GM08714 (cell line): ENCODE measurements around the gene TXNRD1.
"Not testable (repeated sequence)": the region's sequence is repeated elsewhere in the genome, so short reads cannot be mapped to it uniquely, and the experiment has no call there.

ENCODE experiments used
- H3K4me3 ChIP-seq: fragments of 200-500 bp; sonication (Bioruptor generic); 2 replicates; pipeline ENCODE4 v1.5.1; 2014; ENCODE audit warnings: mild to moderate bottlenecking, low read length, inconsistent platforms
- ZNF274 ChIP-seq: IDR thresholded peaks from 2 replicates; pipeline ENCODE4 v1.6.1; 2012; ENCODE audit warnings: mild to moderate bottlenecking, low read depth, low read length

The TXNRD1 gene

GRCh38 chr12:104291867-104292524, 76.4 kb downstream of the TXNRD1 start:
- no peak overlapping the region for H3K4me3 ChIP-seq
- no peak for TF ChIP-seq ZNF274

GRCh38 chr12:104292872-104293794, 77.6 kb downstream of the TXNRD1 start:
- H3K4me3 ChIP-seq, result no peak overlapping the region
- no peak for TF ChIP-seq ZNF274

- not testable (repeated sequence) for H3K4me3 ChIP-seq
Measured at GRCh38 chr12:104294158-104294859, 78.7 kb downstream of the TXNRD1 start.

- no peak for TF ChIP-seq ZNF274
- H3K4me3 ChIP-seq, result no peak overlapping the region
Measured at GRCh38 chr12:104294927-104295668, 79.5 kb downstream of the TXNRD1 start.

- TF ChIP-seq ZNF274, result no peak
- no peak overlapping the region for H3K4me3 ChIP-seq
Measured at GRCh38 chr12:104295954-104296353, 80.4 kb downstream of the TXNRD1 start.

DNA sequence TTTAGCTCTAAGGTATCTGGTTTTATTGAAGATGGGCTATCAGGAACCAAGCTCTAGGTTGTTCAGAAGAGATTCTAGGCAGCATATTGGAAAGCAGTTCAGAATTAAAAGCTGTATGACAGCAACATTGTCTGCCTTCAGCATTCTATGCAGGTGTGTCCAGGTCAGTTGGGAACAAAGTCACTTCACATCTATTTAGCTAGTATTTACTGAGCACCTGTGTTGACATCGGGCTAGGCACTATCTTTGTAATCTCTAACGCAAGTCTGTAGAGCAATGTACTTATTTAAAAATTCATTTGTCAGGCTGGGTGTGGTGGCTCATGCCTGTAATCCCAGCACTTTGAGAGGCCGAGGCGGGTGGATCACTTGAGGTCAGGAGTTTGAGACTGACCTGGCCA, 81.1 kb downstream of the TXNRD1 start:
- no peak overlapping the region for H3K4me3 ChIP-seq
- no peak for TF ChIP-seq ZNF274

GRCh38 chr12:104297477-104298113, 82.0 kb downstream of the TXNRD1 start:
- no peak for TF ChIP-seq ZNF274
- no peak overlapping the region for H3K4me3 ChIP-seq

DNA sequence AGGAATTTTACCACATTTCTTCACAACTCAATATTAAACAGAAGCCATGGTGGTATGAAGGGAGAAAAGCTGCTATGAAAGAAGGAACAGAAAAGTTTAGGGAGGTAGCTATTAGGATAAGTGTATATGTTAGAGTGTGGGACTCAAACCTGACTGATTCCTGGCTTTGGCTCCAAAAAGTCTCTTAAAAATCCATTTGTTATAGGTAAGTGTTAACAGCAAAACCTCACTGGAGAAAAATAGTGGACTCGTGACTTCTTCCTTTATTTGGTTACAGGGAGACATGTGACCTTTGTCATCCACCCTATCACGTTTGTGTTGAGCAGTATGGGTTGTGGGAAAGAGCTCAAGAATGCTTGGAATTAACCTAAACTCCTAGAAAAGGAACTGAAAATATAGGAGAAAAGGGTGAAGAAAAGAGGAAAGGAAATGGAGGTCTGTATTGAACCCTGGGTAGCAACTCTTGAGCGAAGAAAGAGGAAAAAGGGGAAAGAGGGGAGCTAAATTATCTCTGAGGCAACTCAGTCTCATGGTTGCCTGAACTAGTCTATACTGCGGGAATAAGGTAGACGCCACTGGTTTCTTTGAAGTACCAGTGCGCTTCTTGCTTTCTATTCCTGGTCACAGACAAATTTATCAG, 84.4 kb downstream of the TXNRD1 start:
- H3K4me3 ChIP-seq, result no peak overlapping the region
- no peak for TF ChIP-seq ZNF274

GRCh38 chr12:104303538-104304151, 88.1 kb downstream of the TXNRD1 start, which contains the start of gene EID3:
Gene EID3, plus strand, starts transcription at chr12:104303739. Its CDS starts 196 bp downstream, at chr12:104303935.
- peak within 1 kb of the TSS; percentile 58; the same call in 1 of the 2 replicates for H3K4me3 ChIP-seq
- TF ChIP-seq ZNF274, result no peak

DNA sequence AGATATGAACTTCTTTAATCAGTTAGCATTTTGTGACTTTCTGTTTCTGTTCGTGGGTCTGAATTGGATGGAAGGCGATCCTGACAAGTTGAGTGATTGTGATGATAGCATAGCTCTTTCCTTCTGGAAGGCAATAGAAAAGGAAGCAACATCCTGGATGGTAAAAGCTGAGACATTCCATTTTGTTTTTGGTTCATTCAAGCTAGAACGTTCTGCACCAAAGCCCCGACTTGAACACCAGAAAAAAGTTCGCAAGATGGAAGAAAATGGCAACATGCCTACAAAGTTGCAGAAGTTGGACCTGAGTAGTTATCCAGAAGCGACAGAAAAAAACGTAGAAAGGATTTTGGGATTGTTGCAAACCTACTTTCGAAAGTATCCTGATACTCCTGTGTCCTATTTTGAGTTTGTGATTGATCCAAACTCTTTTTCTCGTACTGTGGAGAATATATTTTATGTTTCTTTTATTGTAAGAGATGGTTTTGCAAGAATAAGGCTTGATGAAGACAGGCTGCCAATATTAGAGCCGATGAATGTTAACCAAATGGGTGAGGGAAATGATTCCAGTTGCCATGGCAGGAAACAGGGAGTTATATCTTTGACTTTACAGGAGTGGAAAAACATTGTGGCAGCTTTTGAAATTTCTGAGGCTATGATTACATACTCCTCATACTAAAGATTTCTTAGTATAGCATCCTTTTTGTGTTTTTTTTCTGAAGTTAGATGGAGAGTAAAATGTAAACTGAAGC, 88.9 kb downstream of the TXNRD1 start:
- H3K4me3 ChIP-seq, result peak overlapping the region; percentile 58; the same call in 1 of the 2 replicates
- TF ChIP-seq ZNF274, result no peak

DNA sequence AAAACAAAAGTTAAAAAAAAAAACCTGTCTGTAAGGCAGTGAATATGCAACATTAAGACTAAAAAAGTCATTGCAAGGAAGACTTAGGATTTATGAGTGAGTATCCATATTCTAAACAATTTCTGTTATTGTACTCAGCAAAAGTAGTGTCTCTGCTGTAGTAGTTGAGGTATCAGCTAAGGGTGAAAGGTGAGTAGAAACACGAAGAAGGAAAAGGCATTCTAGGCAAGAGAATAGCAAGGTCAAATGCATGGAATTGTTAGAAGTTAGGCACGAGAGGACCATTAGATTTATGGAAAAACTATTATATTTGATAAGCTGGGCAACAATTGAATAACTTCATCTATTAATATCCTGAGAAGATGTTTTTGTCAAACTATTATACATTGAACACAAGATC, 89.8 kb downstream of the TXNRD1 start:
- no peak for TF ChIP-seq ZNF274
- no peak overlapping the region for H3K4me3 ChIP-seq

DNA sequence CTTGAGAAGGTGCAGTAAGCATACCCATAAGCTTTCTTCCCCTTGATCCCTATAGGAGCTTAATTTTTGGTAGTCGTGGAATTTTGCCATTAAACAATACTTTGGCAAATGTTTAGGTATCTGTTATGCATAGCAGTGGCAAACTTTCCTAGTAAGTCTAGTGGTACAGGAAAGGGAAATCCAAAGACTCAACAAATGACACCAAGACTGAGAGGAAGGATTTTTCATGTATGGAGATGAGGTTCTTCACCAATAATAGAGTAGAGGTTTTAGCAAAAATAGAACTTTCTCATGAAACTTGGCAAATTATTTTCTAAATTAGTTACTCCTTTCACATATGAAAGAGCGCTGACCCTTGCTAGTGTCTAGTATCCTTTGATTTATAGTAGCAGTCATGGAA, 90.8 kb downstream of the TXNRD1 start:
- no peak overlapping the region for H3K4me3 ChIP-seq
- no peak for TF ChIP-seq ZNF274
